Measurements from ENCODE around the gene TCF7L2.

The TCF7L2 gene

GRCh38 chr10:113000876-113001598 is 51.0 kb downstream of the TCF7L2 start:
- no peak for DNase-seq

- no peak for DNase-seq
Measured at GRCh38 chr10:113001599-113002448, 51.8 kb downstream of the TCF7L2 start.

DNA sequence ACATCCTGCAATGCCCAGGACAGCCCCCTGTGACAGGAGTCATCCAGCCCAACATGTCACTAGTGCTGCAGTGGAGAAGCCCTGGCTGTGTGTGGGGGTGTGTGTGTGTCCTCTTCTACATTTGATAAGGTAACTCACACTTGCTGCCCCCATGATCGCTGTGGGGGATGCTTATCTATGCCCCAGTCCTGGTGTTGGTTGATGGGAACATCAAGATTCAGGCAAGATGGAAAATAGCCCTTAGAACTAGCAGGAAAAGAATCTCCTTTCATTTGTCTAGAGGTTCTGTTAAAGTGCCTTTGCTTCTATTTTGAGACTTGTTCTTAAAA is 52.4 kb downstream of the TCF7L2 start:
- DNase-seq = no peak

DNA sequence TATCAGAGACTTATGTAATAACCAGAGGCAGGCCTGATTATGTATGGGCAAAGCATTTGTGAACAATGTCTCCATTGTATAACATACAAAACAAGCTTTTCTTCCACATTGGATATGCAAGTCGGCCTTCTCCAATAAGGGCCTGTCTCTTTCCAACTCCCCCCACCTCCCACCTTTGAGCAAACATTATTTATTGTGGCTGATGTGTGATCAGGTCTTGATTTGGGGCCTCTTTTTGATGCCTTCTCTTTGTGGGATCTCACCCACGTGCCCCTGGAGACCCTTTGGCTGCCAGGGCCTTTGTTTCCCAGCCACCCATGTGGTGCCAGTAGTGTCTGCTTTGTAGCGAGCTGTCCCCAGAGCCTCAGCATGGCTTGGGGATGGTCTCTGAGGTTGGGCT is 53.0 kb downstream of the TCF7L2 start:
- no peak for DNase-seq

GRCh38 chr10:113004069-113004618 is 54.1 kb downstream of the TCF7L2 start:
- DNase-seq = no peak

- DNase-seq = no peak
Measured at GRCh38 chr10:113005380-113005779, 55.3 kb downstream of the TCF7L2 start.

DNA sequence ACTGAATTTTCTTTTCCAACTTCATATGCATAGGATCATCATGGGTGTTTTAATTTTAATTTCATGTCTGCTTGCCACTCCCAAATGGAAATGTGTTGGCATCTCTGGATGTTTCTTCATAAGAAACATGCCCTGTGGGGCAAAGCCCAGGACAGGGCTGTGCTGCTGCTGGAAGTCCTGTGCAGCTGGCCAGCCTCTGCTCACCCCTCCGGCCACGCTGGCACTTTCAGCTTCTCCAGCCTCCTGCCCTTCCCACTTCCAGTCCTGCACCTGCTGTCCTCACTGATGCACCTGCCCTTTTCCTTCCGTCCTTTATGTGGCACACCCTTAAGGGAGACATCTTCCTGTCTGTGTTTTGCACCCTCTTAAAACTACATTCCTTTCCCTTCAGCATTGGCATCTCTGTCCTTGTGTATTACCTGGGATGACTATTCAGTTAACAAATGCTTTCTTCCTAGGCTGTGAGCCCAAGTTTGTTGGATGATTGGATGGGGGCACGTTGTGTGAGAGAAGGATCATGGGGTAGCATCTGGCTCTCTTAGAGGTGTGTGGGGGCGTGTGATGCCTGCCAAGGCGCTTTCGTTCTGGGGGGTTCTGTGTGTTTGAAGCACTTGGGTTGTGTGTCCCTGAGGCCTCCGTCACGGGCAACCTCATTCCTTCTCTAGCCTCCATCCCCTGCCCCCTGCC is 56.8 kb downstream of the TCF7L2 start:
- no peak for DNase-seq

- no peak for DNase-seq
Measured at GRCh38 chr10:113007343-113007771, 57.3 kb downstream of the TCF7L2 start.

- no peak for DNase-seq
Measured at GRCh38 chr10:113007821-113008220, 57.8 kb downstream of the TCF7L2 start.

- DNase-seq = no peak
Measured at GRCh38 chr10:113011592-113012374, 61.7 kb downstream of the TCF7L2 start.

DNA sequence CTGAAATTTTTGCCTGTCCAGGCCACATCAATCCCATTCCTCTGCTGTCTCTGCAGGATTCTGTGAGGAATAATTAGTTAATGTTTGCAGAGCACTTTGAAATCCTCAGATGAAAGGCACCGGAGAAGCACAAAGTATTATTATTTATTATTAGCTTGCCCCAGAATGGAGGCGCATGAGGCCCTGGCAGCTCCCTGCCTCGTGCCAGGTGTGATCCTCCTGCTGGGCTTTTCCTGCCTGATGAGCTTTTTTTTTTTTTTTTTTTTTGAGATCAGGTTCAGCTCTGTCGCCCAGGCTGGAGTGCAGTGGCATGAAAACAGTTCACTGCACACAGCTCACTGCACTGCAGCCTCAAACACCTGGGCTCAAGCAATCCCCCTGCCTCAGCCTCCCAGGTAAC is 65.2 kb downstream of the TCF7L2 start:
- no peak for DNase-seq

GRCh38 chr10:113017376-113017775 is 67.3 kb downstream of the TCF7L2 start:
- DNase-seq = no peak

DNA sequence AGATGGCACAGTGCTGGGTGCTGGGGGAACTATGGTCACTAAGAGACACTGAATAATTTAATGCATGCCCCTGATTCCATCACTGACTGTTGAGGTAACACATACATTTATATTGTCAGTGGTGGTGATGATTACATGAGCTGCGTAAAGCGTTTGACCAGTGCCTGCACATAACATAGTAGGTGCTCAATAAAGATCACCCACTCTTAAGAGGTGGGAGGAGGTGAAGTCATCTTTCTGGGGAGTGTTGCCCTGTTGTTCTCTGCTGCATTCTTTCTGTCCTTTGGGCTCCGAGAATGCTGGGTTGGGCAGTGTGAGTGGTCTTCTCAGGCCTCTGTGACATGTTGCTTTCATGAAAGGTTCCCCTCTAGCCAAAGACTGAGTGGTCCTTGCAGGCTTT is 68.0 kb downstream of the TCF7L2 start:
- no peak for DNase-seq

DNA sequence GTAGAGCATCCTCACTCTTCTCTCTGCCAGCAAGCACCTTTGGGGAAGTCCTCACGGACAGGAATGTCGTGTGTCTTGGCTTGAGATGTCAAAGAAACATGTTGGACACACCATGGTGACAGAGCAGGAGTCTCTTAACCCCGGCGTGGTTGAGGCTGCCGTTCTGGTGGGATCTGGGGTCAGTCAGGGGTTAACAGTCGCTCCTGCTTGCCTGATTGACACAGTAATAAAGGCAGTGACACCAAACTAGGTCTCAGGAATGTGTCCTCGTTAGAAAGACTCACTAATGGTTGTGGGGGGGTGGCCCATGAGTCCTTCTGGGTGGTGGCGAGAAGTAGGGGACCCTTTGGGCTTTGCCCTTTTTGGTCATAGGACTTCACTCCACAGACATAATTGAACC is 69.0 kb downstream of the TCF7L2 start:
- no peak for DNase-seq

DNA sequence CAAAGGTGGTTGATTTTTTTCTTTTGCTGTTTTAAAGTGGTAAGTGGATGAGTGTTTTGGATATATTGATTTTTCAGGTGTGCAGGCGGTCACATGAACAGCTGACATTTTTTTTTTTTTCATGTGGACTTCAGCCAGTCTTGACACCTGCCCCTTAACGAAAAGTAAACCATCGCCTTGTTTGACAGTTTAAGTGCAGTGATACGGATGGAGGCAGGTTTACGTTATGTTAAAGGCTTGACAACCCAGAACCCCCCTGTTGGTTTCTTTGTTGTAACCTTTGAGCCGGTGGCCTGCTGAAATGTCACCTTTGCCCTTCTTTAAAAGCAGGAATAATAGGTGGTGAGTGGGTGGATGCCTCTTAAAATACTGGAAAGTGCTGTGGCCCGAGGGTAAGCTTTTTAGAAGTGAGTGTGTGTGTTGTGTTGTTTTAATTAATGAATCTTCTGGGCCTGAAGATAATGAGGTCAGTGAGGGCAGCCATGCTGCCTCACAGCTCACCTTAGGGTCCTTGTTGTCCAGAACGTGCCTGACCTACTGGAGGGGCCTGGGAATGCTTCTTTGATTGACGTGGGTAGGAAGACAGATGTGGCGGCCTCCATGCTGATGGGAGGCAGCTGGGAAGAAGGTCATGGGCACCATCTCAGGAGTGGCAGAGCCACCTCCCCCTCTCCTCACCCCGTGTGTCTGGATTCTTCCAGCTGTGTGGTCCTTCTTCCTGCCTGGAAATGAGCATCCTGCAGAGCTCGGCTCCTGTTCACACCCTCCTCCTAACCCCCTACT is 69.8 kb downstream of the TCF7L2 start:
- no peak for DNase-seq

- DNase-seq = no peak
Measured at GRCh38 chr10:113020475-113020753, 70.4 kb downstream of the TCF7L2 start.

DNA sequence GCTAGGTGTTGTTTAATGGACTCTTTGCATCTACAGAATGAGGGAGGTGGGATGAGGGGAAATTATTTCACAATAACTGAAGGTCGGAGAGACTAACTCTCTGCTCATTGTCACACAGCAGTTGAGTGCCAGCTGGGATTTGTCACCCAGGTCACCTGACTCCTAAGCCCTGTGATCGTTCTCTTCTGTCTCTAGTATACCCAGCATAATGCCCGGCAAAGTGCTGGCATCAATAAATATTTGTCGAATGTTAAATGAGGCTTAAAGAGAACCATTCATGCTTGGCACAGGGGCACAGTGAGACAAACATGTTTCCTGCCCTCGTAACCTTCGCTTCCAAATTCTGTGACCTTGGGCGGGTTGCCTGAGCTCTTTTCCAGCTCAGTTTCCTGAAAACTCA is 70.8 kb downstream of the TCF7L2 start:
- DNase-seq = no peak

DNA sequence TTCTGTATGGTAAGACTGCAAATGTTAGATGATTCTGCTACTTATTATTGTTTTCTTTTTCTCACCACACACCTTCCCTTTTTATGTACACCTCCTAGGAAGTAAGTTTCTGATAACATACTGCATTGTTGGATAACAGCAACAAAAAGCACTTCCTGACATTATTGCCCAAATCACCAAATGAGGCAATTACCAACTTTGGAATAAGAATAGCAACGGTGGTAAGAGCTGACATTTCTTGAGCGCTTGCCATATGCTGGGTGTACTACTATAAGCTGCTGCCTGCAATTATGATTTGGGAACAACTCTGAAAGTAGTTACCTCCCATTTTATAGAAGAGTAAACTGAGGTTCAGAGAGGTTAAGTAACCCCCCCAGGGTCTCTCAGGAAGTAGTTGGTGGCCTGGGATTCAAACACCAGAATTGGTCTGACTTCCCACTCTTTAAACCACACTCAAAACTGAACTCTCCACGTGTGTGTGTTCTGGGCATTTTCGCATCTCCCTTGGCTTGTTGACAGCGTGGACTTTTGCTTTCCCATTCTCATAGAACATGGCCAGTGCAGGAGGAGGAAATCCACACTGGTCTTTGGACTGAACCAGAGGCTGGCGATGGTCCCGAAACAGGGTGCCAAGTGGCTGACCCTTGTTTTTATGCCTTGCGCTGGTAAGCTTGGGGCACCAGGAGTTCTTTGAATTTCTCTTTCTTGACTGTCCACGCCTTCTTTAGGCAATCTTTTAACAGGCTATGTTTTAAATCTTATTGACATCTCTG is 71.4 kb downstream of the TCF7L2 start:
- no peak for DNase-seq

GRCh38 chr10:113022265-113022664 is 72.2 kb downstream of the TCF7L2 start:
- no peak for DNase-seq

- DNase-seq = no peak
Measured at GRCh38 chr10:113023017-113023416, 73.0 kb downstream of the TCF7L2 start.

- DNase-seq = no peak
Measured at GRCh38 chr10:113024930-113025329, 74.9 kb downstream of the TCF7L2 start.

Data from right hindlimb (tissue), 1 donor.